Gastroesophageal sphincter (tissue), 3 donors: Measurements from ENCODE around the gene SLC5A8.

ENCODE experiments used
- CTCF ChIP-seq, 4 experiments: fragments of 200-600 bp in 2 of 4; fragments of 450-650 bp in 2 of 4; sonication (generic) in 1 of 4; IDR thresholded peaks; one replicate each; pipeline ENCODE4 v1.5.1; 2017 to 2019; ENCODE audit warnings: antibody characterized with exemption in 4 of 4, mild to moderate bottlenecking in 2 of 4, moderate library complexity in 2 of 4
- POLR2A ChIP-seq, 2 donors: fragments of 450-650 bp; IDR thresholded peaks; one replicate each; pipeline ENCODE4 v1.6.1; 2017; ENCODE audit warnings: antibody characterized with exemption in 2 of 2, mild to moderate bottlenecking in 2 of 2, moderate library complexity in 1 of 2
- POLR2AphosphoS5 ChIP-seq: sonication (generic); formaldehyde crosslinking; IDR thresholded peaks from one replicate; pipeline ENCODE4 v1.6.1; 2017; ENCODE audit warnings: antibody characterized with exemption

GRCh38 chr12:101243074-101243473 lies 33.0 kb upstream of the SLC5A8 start:
- TF ChIP-seq CTCF (IDR thresholded peaks at IDR 0.05) = no peak
- no peak for TF ChIP-seq POLR2AphosphoS5
- TF ChIP-seq POLR2A (IDR thresholded peaks at IDR 0.05) = no peak
